Neuronal stem cell (in vitro differentiated cells): ENCODE results near the gene UBL5.

ENCODE experiments used
- DNase-seq: peaks from one replicate; pipeline ENCODE4 v3.0.0-alpha.2; 2013; ENCODE audit warnings: low spot score
- H2AFZ ChIP-seq: one replicate; pipeline ENCODE4 v1.6.1; 2013; ENCODE audit warnings: mild to moderate bottlenecking, low read length, inconsistent platforms
- H2AK5ac ChIP-seq: 2 replicates; pipeline ENCODE4 v1.6.1; 2013; ENCODE audit warnings: low read depth, mild to moderate bottlenecking, inconsistent platforms, low read length, moderate library complexity, mixed read lengths
- H2BK120ac ChIP-seq: 2 replicates; pipeline ENCODE4 v1.6.1; 2013; ENCODE audit warnings: low read depth, mild to moderate bottlenecking, inconsistent platforms, low read length, moderate library complexity, mixed read lengths
- H2BK12ac ChIP-seq: one replicate; pipeline ENCODE4 v1.6.1; 2013; ENCODE audit warnings: low read length, inconsistent platforms
- H2BK15ac ChIP-seq: 2 replicates; pipeline ENCODE4 v1.6.1; 2013; ENCODE audit warnings: mild to moderate bottlenecking, low read length, inconsistent platforms, mixed read lengths
- H2BK5ac ChIP-seq: one replicate; pipeline ENCODE4 v1.6.1; 2013; ENCODE audit warnings: inconsistent platforms, mild to moderate bottlenecking, low read length, moderate library complexity
- H3K14ac ChIP-seq: one replicate; pipeline ENCODE4 v1.6.1; 2013; ENCODE audit warnings: low read length, inconsistent platforms
- H3K18ac ChIP-seq: 2 replicates; pipeline ENCODE4 v1.6.1; 2013; ENCODE audit warnings: low read length, inconsistent platforms
- H3K23ac ChIP-seq: 2 replicates; pipeline ENCODE4 v1.6.1; 2013; ENCODE audit warnings: low read depth, mild to moderate bottlenecking, mixed read lengths, low read length, inconsistent platforms; ENCODE audit not compliant: poor library complexity
- H3K27ac ChIP-seq: replicated peaks from 3 replicates; pipeline ENCODE4 v1.5.1; 2013; ENCODE audit warnings: low read length, inconsistent platforms
- H3K27me3 ChIP-seq, 3 experiments: 2 replicates each; pipeline ENCODE4 v1.6.1; 2013; ENCODE audit warnings: low read length in 3 of 3, mild to moderate bottlenecking in 2 of 3, inconsistent platforms in 1 of 3, low read depth in 1 of 3, mixed read lengths in 1 of 3, moderate library complexity in 1 of 3; ENCODE audit not compliant: control insufficient read depth in 3 of 3, insufficient read depth in 3 of 3
- H3K36me3 ChIP-seq, 2 donors: replicated peaks in 1 of 2; 2 replicates each; pipeline ENCODE4 v1.6.1; 2013; ENCODE audit warnings: low read length in 2 of 2; ENCODE audit not compliant: control insufficient read depth in 2 of 2, insufficient read depth in 2 of 2
- H3K4ac ChIP-seq: 2 replicates; pipeline ENCODE4 v1.6.1; 2013; ENCODE audit warnings: inconsistent platforms, mild to moderate bottlenecking, low read length, moderate library complexity
- H3K4me1 ChIP-seq, 2 donors: 1 replicate in 1 of 2; 2 replicates in 1 of 2; pipeline ENCODE4 v1.6.1; 2013; ENCODE audit warnings: low read length in 2 of 2, low read depth in 1 of 2; ENCODE audit not compliant: control insufficient read depth in 2 of 2, insufficient read depth in 1 of 2
- H3K4me2 ChIP-seq: one replicate; pipeline ENCODE4 v1.6.1; 2013; ENCODE audit warnings: mild to moderate bottlenecking, low read length, inconsistent platforms; ENCODE audit not compliant: insufficient read depth, poor library complexity, severe bottlenecking
- H3K4me3 ChIP-seq, 2 donors: 2 replicates each; pipeline ENCODE4 v1.5.1; 2013; ENCODE audit warnings: low read length in 2 of 2, mild to moderate bottlenecking in 2 of 2, inconsistent platforms in 1 of 2, moderate library complexity in 1 of 2
- H3K79me1 ChIP-seq: one replicate; pipeline ENCODE4 v1.6.1; 2013; ENCODE audit warnings: low read depth, mild to moderate bottlenecking, inconsistent platforms, low read length, moderate library complexity
- H3K9ac ChIP-seq: one replicate; pipeline ENCODE4 v1.6.1; 2013; ENCODE audit warnings: mild to moderate bottlenecking, low read depth, low read length, inconsistent platforms; ENCODE audit not compliant: poor library complexity
- H3K9me3 ChIP-seq, 2 donors: replicated peaks in 1 of 2; 2 replicates each; pipeline versions ENCODE3 to v1.6.1; 2013; ENCODE audit warnings: low read length in 2 of 2, mild to moderate bottlenecking in 2 of 2, inconsistent platforms in 1 of 2, low read depth in 1 of 2, mixed read lengths in 1 of 2, moderate library complexity in 1 of 2; ENCODE audit not compliant: control insufficient read depth in 2 of 2, insufficient read depth in 1 of 2
- H4K8ac ChIP-seq: one replicate; pipeline ENCODE4 v1.6.1; 2013; ENCODE audit warnings: low read depth, mild to moderate bottlenecking, inconsistent platforms, low read length, moderate library complexity
- H4K91ac ChIP-seq: one replicate; pipeline ENCODE4 v1.6.1; 2013; ENCODE audit warnings: low read length, low read depth, mild to moderate bottlenecking, inconsistent platforms; ENCODE audit not compliant: poor library complexity
- WGBS, 2 donors: extraction: QIAGEN DNeasy Blood & Tissue Kit; methylation state at CpG; one replicate each; pipeline ENCODE4 v1.1.7; 2013; ENCODE audit warnings: missing lambda C conversion rate in 2 of 2, mixed read lengths in 1 of 2; ENCODE audit not compliant: insufficient read length in 2 of 2, insufficient replicate concordance in 1 of 2; ENCODE audit errors: extremely low coverage in 2 of 2; 5-methylcytosine and 5-hydroxymethylcytosine counted together

Gene UBL5

GRCh38 chr19:9854282-9854846 lies 26.6 kb downstream of the UBL5 start:
- no peak overlapping the region for H3K27ac ChIP-seq
- WGBS, 2 donors = no CpG with 5 or more reads among the region's 38 CpGs

GRCh38 chr19:9856609-9857008 lies 28.9 kb downstream of the UBL5 start:
- no peak overlapping the region for H2AFZ ChIP-seq
- no peak overlapping the region for H4K91ac ChIP-seq
- no peak overlapping the region for H2BK12ac ChIP-seq
- no peak overlapping the region for H3K4ac ChIP-seq
- peaks cover 0 to 3% of the 10 kb centered on the region in 2 donors for H3K36me3 ChIP-seq
- H3K4me3 ChIP-seq = no peak overlapping the region
- no CpG with 5 or more reads among the region's 9 CpGs for WGBS, 2 donors
- H3K4me1 ChIP-seq = no peaks in the 10 kb centered on the region
- DNase-seq = no peak
- no peaks in the 10 kb centered on the region for H3K27me3 ChIP-seq
- no peak overlapping the region for H2BK15ac ChIP-seq
- H3K9me3 ChIP-seq = peaks cover 0 to 1% of the 10 kb centered on the region in 2 donors
- H3K27ac ChIP-seq = no peak overlapping the region
- no peak overlapping the region for H2BK5ac ChIP-seq
- H3K18ac ChIP-seq = no peak overlapping the region
- H3K9ac ChIP-seq = no peak overlapping the region
- no peak overlapping the region for H2BK120ac ChIP-seq
- H3K23ac ChIP-seq = no peak overlapping the region
- no peak overlapping the region for H3K14ac ChIP-seq
- no peak overlapping the region for H3K4me2 ChIP-seq
- no peak overlapping the region for H4K8ac ChIP-seq
- H3K79me1 ChIP-seq = no peaks in the 10 kb centered on the region
- H2AK5ac ChIP-seq = no peak overlapping the region

More at GRCh38 chr19:9854282-9854846, 26.6 kb downstream of the UBL5 start:
- Histone ChIP-seq H2BK120ac (no peak overlapping the region), H3K18ac (no peak overlapping the region), H3K4ac (no peak overlapping the region), H3K9ac (no peak overlapping the region), H3K14ac (no peak overlapping the region), H2BK15ac (no peak overlapping the region), H2BK5ac (no peak overlapping the region), H2AFZ (no peak overlapping the region), H3K9me3 (peaks cover 0 to 1% of the 10 kb centered on the region in 2 donors), H3K23ac (peak overlapping the region; percentile 1), H4K8ac (no peak overlapping the region), H3K79me1 (no peaks in the 10 kb centered on the region), H3K4me1 (peaks cover 0 to 9% of the 10 kb centered on the region in 2 donors), H4K91ac (no peak overlapping the region), H3K4me2 (no peak overlapping the region), H3K4me3 (no peak overlapping the region), H3K36me3 (peaks cover 4 to 17% of the 10 kb centered on the region in 2 donors), H2AK5ac (no peak overlapping the region), H3K27me3 (no peaks in the 10 kb centered on the region), H2BK12ac (no peak overlapping the region)
- DNase-seq = no peak

DNA sequence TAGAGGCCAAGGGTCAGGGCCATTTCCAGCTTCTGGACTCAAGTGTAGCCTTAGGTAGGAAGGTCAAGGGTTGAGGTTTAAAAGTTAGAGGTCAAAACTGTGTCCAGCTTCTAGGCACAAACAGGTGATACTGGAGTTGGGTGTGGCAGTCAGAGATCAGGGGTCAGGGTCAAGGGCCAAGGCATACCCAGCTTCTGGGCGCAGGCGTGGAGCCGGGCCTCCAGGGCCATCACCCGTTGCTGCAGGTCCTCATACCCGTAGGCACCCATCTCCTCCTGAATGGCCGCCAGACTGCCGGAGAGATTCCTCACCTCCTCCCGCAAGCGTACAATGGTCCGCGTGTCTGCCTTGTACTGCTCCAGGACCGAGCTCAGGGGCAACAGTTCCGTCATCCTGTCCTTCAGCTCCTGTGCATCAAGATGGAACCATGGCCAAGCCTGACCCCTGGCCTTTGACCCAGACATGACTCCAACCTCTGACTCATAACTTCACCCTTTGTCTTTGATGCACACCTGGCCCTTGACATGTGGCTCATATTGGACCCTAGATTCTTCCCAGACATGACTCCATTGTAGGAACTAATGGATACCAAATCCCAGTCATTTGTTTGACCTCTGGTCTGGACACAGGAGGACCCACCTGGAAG lies 29.5 kb downstream of the UBL5 start:
- H3K4ac ChIP-seq = no peak overlapping the region
- H2BK12ac ChIP-seq = no peak overlapping the region
- no peak overlapping the region for H3K9ac ChIP-seq
- H3K27me3 ChIP-seq = no peaks in the 10 kb centered on the region
- H4K8ac ChIP-seq = no peak overlapping the region
- peaks cover 0 to 3% of the 10 kb centered on the region in 2 donors for H3K36me3 ChIP-seq
- no peaks in the 10 kb centered on the region for H3K79me1 ChIP-seq
- no peak overlapping the region for H4K91ac ChIP-seq
- no peak overlapping the region for H2AK5ac ChIP-seq
- H3K4me1 ChIP-seq = no peaks in the 10 kb centered on the region
- H3K4me3 ChIP-seq = peak overlapping the region in 1 of 2 donors; percentile 59
- H3K9me3 ChIP-seq = peaks cover 0 to 1% of the 10 kb centered on the region in 2 donors
- no peak overlapping the region for H2BK5ac ChIP-seq
- WGBS, 2 donors = no CpG with 5 or more reads among the region's 13 CpGs
- no peak for DNase-seq
- H3K27ac ChIP-seq = no peak overlapping the region
- H2AFZ ChIP-seq = no peak overlapping the region
- no peak overlapping the region for H3K14ac ChIP-seq
- H3K23ac ChIP-seq = no peak overlapping the region
- no peak overlapping the region for H2BK15ac ChIP-seq
- no peak overlapping the region for H2BK120ac ChIP-seq
- no peak overlapping the region for H3K4me2 ChIP-seq
- H3K18ac ChIP-seq = no peak overlapping the region

- Histone ChIP-seq H3K4me2 (no peak overlapping the region), H3K23ac (no peak overlapping the region), H2AFZ (no peak overlapping the region), H3K4me3 (no peak overlapping the region), H3K18ac (no peak overlapping the region), H3K79me1 (no peaks in the 10 kb centered on the region), H4K8ac (no peak overlapping the region), H3K9me3 (peaks cover 0 to 1% of the 10 kb centered on the region in 2 donors), H3K14ac (no peak overlapping the region), H2BK15ac (no peak overlapping the region), H4K91ac (no peak overlapping the region), H3K4ac (no peak overlapping the region), H2BK120ac (no peak overlapping the region), H3K27me3 (no peaks in the 10 kb centered on the region), H3K9ac (no peak overlapping the region), H2BK5ac (no peak overlapping the region), H2BK12ac (no peak overlapping the region), H3K4me1 (no peaks in the 10 kb centered on the region), H3K36me3 (peaks cover 0 to 3% of the 10 kb centered on the region in 2 donors), H2AK5ac (no peak overlapping the region), H3K27ac (no peak overlapping the region)
- WGBS, 2 donors = no CpG with 5 or more reads among the region's 10 CpGs
- DNase-seq = no peak
Observed at GRCh38 chr19:9857920-9858746, 30.4 kb downstream of the UBL5 start.
